PFSK-1 (cell line): ENCODE results near the gene SLC39A11.

ENCODE experiments used
- SIN3A ChIP-seq: IDR thresholded peaks from 2 replicates; pipeline ENCODE4 v1.6.1; 2012; ENCODE audit warnings: mild to moderate bottlenecking, low read length, moderate library complexity, borderline replicate concordance; ENCODE audit not compliant: insufficient read depth
- TAF1 ChIP-seq: IDR thresholded peaks from 2 replicates; pipeline ENCODE4 v1.6.1; 2012; ENCODE audit warnings: low read length, control low read depth, borderline replicate concordance; ENCODE audit not compliant: insufficient read depth
- TF ChIP-seq, protein P1 (sequence below), 2 experiments: IDR thresholded peaks; 2 replicates each; pipeline versions ENCODE4 v1.6.1 to v1.8.0; 2011 to 2012; ENCODE audit warnings: low read depth in 2 of 2, low read length in 2 of 2, control low read depth in 1 of 2, inconsistent platforms in 1 of 2, mild to moderate bottlenecking in 1 of 2, moderate library complexity in 1 of 2; ENCODE audit not compliant: insufficient read depth in 1 of 2

DNA sequence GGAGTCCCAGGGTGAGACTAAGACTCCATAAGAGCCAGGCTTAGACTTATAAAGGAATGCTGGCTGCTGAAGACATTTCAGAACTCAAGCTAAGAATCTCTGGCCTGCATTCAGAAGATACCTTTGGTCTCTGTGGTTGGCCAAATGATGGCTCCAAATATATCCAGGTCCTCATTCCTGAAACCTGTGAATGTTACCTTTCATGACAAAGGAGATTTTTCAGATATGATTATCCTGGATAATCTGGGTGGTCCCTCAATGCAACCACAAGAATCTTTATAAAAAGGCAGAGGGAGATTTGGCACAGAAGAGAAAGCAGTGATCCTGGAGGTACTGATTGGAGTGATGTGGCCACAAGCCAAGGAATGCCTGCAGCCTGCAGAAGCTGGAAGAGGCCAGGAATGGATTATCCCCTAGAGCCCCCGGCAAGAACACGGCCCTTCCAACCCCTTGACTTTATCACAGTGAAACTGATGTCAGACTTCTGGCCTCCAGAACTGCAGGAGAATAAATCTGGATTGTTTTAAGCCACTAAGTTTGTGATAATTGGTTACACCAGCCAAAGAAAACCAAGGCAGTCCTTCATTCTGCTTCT lies 253.3 kb downstream of the SLC39A11 start:
- TF ChIP-seq, protein P1, sequence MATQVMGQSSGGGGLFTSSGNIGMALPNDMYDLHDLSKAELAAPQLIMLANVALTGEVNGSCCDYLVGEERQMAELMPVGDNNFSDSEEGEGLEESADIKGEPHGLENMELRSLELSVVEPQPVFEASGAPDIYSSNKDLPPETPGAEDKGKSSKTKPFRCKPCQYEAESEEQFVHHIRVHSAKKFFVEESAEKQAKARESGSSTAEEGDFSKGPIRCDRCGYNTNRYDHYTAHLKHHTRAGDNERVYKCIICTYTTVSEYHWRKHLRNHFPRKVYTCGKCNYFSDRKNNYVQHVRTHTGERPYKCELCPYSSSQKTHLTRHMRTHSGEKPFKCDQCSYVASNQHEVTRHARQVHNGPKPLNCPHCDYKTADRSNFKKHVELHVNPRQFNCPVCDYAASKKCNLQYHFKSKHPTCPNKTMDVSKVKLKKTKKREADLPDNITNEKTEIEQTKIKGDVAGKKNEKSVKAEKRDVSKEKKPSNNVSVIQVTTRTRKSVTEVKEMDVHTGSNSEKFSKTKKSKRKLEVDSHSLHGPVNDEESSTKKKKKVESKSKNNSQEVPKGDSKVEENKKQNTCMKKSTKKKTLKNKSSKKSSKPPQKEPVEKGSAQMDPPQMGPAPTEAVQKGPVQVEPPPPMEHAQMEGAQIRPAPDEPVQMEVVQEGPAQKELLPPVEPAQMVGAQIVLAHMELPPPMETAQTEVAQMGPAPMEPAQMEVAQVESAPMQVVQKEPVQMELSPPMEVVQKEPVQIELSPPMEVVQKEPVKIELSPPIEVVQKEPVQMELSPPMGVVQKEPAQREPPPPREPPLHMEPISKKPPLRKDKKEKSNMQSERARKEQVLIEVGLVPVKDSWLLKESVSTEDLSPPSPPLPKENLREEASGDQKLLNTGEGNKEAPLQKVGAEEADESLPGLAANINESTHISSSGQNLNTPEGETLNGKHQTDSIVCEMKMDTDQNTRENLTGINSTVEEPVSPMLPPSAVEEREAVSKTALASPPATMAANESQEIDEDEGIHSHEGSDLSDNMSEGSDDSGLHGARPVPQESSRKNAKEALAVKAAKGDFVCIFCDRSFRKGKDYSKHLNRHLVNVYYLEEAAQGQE (IDR thresholded peaks at IDR 0.05; ENCODE audit: insufficient read depth in 1 of 2, low read depth in 2 of 2, low read length in 2 of 2): no peak
- TF ChIP-seq TAF1 (no peak), SIN3A (no peak)
